Endothelial cell of umbilical vein (primary cell): ENCODE results near the gene PPIE. TPM values are rescaled to one million over a fixed set of nuclear protein-coding genes. Genes with fewer than 3 reads are reported as not detected.
"Not testable (repeated sequence)": the region's sequence is repeated elsewhere in the genome, so short reads cannot be mapped to it uniquely, and the experiment has no call there.

Experiments used
- BruUV-seq: library from RNA; stranded (reverse); fragments of 400-500 nt; replicated peaks from 2 replicates; lab custom pipeline; 2021; lab: Mats Ljungman, UMichigan
- CTCF ChIA-PET: fragments of 300-600, 350-600 bp; sonication (Branson Sonifier 250); formaldehyde crosslinking; loops from one replicate; lab custom pipeline; 2021; ENCODE audit warnings: antibody characterized with exemption, inconsistent platforms; lab: Charles Lee
- POLR2A ChIA-PET: fragments of 300-600, 350-600 bp; sonication (Branson Sonifier 250); formaldehyde crosslinking; loops from one replicate; lab custom pipeline; 2021; ENCODE audit warnings: antibody characterized with exemption, inconsistent platforms; lab: Charles Lee
- DNase-seq: peaks from one replicate; pipeline ENCODE4 v3.0.0-alpha.2; 2011; ENCODE audit warnings: low read depth, low spot score
- FAIRE-seq: peaks from 2 replicates; lab custom pipeline; 2011; peaks lifted over from hg19 to GRCh38; lab: Jason Lieb, UNC
- H2AFZ ChIP-seq: 2 replicates; pipeline ENCODE4 v1.6.0; 2012; ENCODE audit warnings: low read depth, low read length, control low read depth, inconsistent platforms
- H3K27ac ChIP-seq: 2 replicates; pipeline ENCODE4 v1.5.1; 2011; ENCODE audit warnings: low read depth, mild to moderate bottlenecking, control low read depth, low read length, moderate library complexity; ENCODE audit not compliant: insufficient read depth
- H3K27me3 ChIP-seq, 2 experiments: 2 replicates each; pipeline versions ENCODE4 v1.6.0 to v1.6.1; 2011; ENCODE audit warnings: low read length in 2 of 2, mixed read lengths in 1 of 2; ENCODE audit not compliant: control insufficient read depth in 2 of 2, insufficient read depth in 2 of 2
- H3K36me3 ChIP-seq, 2 experiments: 2 replicates in 1 of 2; 3 replicates in 1 of 2; pipeline ENCODE4 v1.5.1; 2011; ENCODE audit warnings: low read length in 2 of 2, mild to moderate bottlenecking in 1 of 2, moderate library complexity in 1 of 2; ENCODE audit not compliant: control insufficient read depth in 2 of 2, insufficient read depth in 2 of 2; ENCODE audit errors: extremely low read depth in 1 of 2
- H3K4me1 ChIP-seq: 3 replicates; pipeline ENCODE4 v1.5.1; 2011; ENCODE audit warnings: mild to moderate bottlenecking, low read length; ENCODE audit not compliant: control insufficient read depth, insufficient read depth; ENCODE audit errors: extremely low read depth
- H3K4me2 ChIP-seq: 2 replicates; pipeline ENCODE4 v1.6.1; 2011; ENCODE audit warnings: low read length, control low read depth, mixed read lengths; ENCODE audit not compliant: insufficient read depth
- H3K4me3 ChIP-seq, 3 experiments: fragments of 200-600 bp in 1 of 3; sonication (generic), shearing (Covaris generic) in 1 of 3; replicated peaks in 1 of 3; 2 replicates each; pipeline ENCODE4 v1.5.1; 2011 to 2016; ENCODE audit warnings: control low read depth in 3 of 3, low read length in 3 of 3, mild to moderate bottlenecking in 2 of 3, inconsistent platforms in 1 of 3, low read depth in 1 of 3, moderate library complexity in 1 of 3; ENCODE audit not compliant: insufficient read depth in 1 of 3
- H3K79me2 ChIP-seq: 2 replicates; pipeline ENCODE4 v1.6.0; 2012; ENCODE audit warnings: low read length, inconsistent platforms; ENCODE audit not compliant: control insufficient read depth, insufficient read depth
- H3K9ac ChIP-seq: replicated peaks from 2 replicates; pipeline ENCODE3; 2011; ENCODE audit warnings: low read length, control low read depth; ENCODE audit not compliant: insufficient read depth; ENCODE audit errors: extremely low read depth
- H3K9me1 ChIP-seq: replicated peaks from 3 replicates; pipeline ENCODE4 v1.6.0; 2011; ENCODE audit warnings: mild to moderate bottlenecking, low read length; ENCODE audit not compliant: control insufficient read depth, insufficient read depth; ENCODE audit errors: extremely low read depth
- H3K9me3 ChIP-seq: replicated peaks from 2 replicates; pipeline ENCODE4 v1.5.1; 2012; ENCODE audit warnings: low read length, inconsistent platforms; ENCODE audit not compliant: control insufficient read depth, insufficient read depth
- H4K20me1 ChIP-seq: replicated peaks from 2 replicates; pipeline ENCODE3; 2011; ENCODE audit warnings: mild to moderate bottlenecking, low read length; ENCODE audit not compliant: control insufficient read depth, insufficient read depth; ENCODE audit errors: extremely low read depth
- dilution Hi-C: fragments of 300-500 bp; cut with MboI; formaldehyde crosslinking; loops from one replicate; pipeline ENCODE4 v1.15.0; 2019; ENCODE audit warnings: low sequenced_read_pairs; ENCODE audit not compliant: extremely low pct_ligation_motif_present
- intact Hi-C: fragments of 100-400 bp; cut with micrococcal nuclease; formaldehyde crosslinking; loops from one replicate; pipeline ENCODE4 v1.10.0; 2022
- polyA plus RNA-seq, 4 experiments: library from polyadenylated mRNA; depleted of rRNA in 3 of 4; stranded (reverse) in 3 of 4; unstranded in 1 of 4; fragments of >200 nt; gene quantifications; 2 replicates each; pipeline versions ENCODE4 v1.2.1 to v1.2.3, GENCODE V29; 2011 to 2012; ENCODE audit warnings: missing spikeins in 1 of 4
- total RNA-seq: library from RNA; stranded (reverse); gene quantifications from 2 replicates; pipeline ENCODE4 v1.2.3, GENCODE V29; 2021

The PPIE gene
- total and polyA plus RNA-seq, 2 donors (not counting 3 experiments of a cell fraction or from before 2014, with no cell fraction given): 44.4 to 74.9 TPM

- H3K9me1 ChIP-seq, H3K27ac ChIP-seq, POLR2A ChIA-PET, H3K9me3 ChIP-seq, H3K4me1 ChIP-seq, CTCF ChIA-PET, BruUV-seq, H3K27me3 ChIP-seq, H2AFZ ChIP-seq, dilution Hi-C loops, FAIRE-seq, intact Hi-C loops, H3K9ac ChIP-seq, H3K79me2 ChIP-seq, H4K20me1 ChIP-seq, H3K36me3 ChIP-seq, H3K4me2 ChIP-seq, DNase-seq, H3K4me3 ChIP-seq: not testable (repeated sequence)
Observed at GRCh38 chr1:39764512-39764911, 25.8 kb downstream of the PPIE start.

- BruUV-seq, H3K27ac ChIP-seq, intact Hi-C loops, CTCF ChIA-PET, H4K20me1 ChIP-seq, DNase-seq, H3K4me1 ChIP-seq, H3K9me1 ChIP-seq, H3K4me3 ChIP-seq, H3K79me2 ChIP-seq, H3K9me3 ChIP-seq, H3K4me2 ChIP-seq, H3K27me3 ChIP-seq, dilution Hi-C loops, POLR2A ChIA-PET, H2AFZ ChIP-seq, H3K36me3 ChIP-seq, H3K9ac ChIP-seq: not testable (repeated sequence)
- FAIRE-seq: peak; percentile 63
Observed at GRCh38 chr1:39766466-39766865, 27.8 kb downstream of the PPIE start.

GRCh38 chr1:39769502-39769901 is 30.8 kb downstream of the PPIE start:
- H3K4me2 ChIP-seq, H3K9me1 ChIP-seq, H3K36me3 ChIP-seq, H3K9ac ChIP-seq, H3K79me2 ChIP-seq, H3K4me1 ChIP-seq, intact Hi-C loops, H3K27me3 ChIP-seq, BruUV-seq, H4K20me1 ChIP-seq, H3K4me3 ChIP-seq, FAIRE-seq, CTCF ChIA-PET, POLR2A ChIA-PET, H3K9me3 ChIP-seq, dilution Hi-C loops, H3K27ac ChIP-seq, DNase-seq, H2AFZ ChIP-seq: not testable (repeated sequence)

- BruUV-seq: TSS peak; percentile 39
- H3K27me3 ChIP-seq, H3K27ac ChIP-seq, DNase-seq, intact Hi-C loops, H3K4me1 ChIP-seq, H3K79me2 ChIP-seq, POLR2A ChIA-PET, H3K36me3 ChIP-seq, CTCF ChIA-PET, H3K9me1 ChIP-seq, H4K20me1 ChIP-seq, dilution Hi-C loops, H3K9ac ChIP-seq, H3K9me3 ChIP-seq: not testable (repeated sequence)
- Histone ChIP-seq H3K4me3 (peak overlapping the region in 2 of 3 experiments; percentile 21 to 36), H3K4me2 (peak overlapping the region; percentile 47), H2AFZ (peak overlapping the region; percentile 82)
- peak; percentile 99 for FAIRE-seq
Observed at GRCh38 chr1:39770100-39771021, 31.7 kb downstream of the PPIE start.
